WTC11 (cell line): ENCODE results near the gene SLC12A8.

Experiments
- E2F5 ChIP-seq: sonication (generic); formaldehyde crosslinking; IDR thresholded peaks from 2 replicates; pipeline ENCODE4 v1.8.1; 2022; ENCODE audit warnings: mild to moderate bottlenecking, moderate library complexity, missing genetic modification reagents
- ESRRA ChIP-seq: sonication (generic); formaldehyde crosslinking; IDR thresholded peaks from 2 replicates; pipeline ENCODE4 v1.8.1; 2022; ENCODE audit warnings: mild to moderate bottlenecking, missing genetic modification reagents, borderline replicate concordance
- GABPB1 ChIP-seq: sonication (generic); formaldehyde crosslinking; IDR thresholded peaks from 2 replicates; pipeline ENCODE4 v1.8.1; 2023; ENCODE audit warnings: mild to moderate bottlenecking, missing genetic modification reagents
- MLX ChIP-seq: sonication (generic); formaldehyde crosslinking; IDR thresholded peaks from 2 replicates; pipeline ENCODE4 v1.8.1; 2023; ENCODE audit warnings: mild to moderate bottlenecking, missing genetic modification reagents, moderate library complexity
- SP1 ChIP-seq: sonication (generic); formaldehyde crosslinking; conservative IDR thresholded peaks from 2 replicates; pipeline ENCODE4 v1.8.1; 2022; ENCODE audit warnings: missing genetic modification reagents
- USF1 ChIP-seq: sonication (generic); formaldehyde crosslinking; IDR thresholded peaks from 2 replicates; pipeline ENCODE4 v1.8.0; 2022; ENCODE audit warnings: mild to moderate bottlenecking, missing genetic modification reagents
- TF ChIP-seq, protein P1 (sequence below): fragments of 200-600 bp; IDR thresholded peaks from 2 replicates; pipeline ENCODE4 v1.8.0; 2022; ENCODE audit warnings: antibody characterized with exemption
- TF ChIP-seq, protein P2 (sequence below): sonication (generic); formaldehyde crosslinking; IDR thresholded peaks from 2 replicates; pipeline ENCODE4 v1.8.1; 2022; ENCODE audit warnings: mild to moderate bottlenecking, missing genetic modification reagents, moderate library complexity, borderline replicate concordance
- TF ChIP-seq, protein P3 (sequence below): sonication (generic); formaldehyde crosslinking; IDR thresholded peaks from 2 replicates; pipeline ENCODE4 v1.8.0; 2022; ENCODE audit warnings: mild to moderate bottlenecking, missing genetic modification reagents
- TF ChIP-seq, protein P4 (sequence below): sonication (generic); formaldehyde crosslinking; IDR thresholded peaks from 2 replicates; pipeline ENCODE4 v1.8.1; 2022; ENCODE audit warnings: low read depth, missing genetic modification reagents, borderline replicate concordance

DNA sequence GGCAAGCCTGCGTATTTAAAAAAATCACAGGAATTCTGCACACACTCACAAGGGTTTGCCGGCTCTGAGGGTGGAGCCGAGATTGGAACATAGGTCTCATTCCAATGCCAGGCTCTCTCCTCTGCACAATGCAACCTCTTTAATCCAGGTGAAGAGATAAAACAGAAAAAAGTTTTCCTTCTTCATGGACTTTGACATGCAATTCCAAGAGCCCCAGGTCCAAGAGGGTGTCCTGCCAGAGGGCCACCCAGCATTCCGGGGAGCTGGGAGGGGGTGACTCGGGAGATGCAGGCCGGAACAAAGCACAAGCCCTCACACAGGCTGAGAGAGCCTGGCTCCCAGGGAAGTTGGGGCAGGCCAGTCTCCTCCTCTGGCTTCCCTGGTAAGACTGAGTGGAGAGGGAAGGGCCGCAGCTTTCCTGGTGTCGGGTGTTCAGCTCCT, 6.7 kb upstream of the SLC12A8 start:
- TF ChIP-seq, protein P1, sequence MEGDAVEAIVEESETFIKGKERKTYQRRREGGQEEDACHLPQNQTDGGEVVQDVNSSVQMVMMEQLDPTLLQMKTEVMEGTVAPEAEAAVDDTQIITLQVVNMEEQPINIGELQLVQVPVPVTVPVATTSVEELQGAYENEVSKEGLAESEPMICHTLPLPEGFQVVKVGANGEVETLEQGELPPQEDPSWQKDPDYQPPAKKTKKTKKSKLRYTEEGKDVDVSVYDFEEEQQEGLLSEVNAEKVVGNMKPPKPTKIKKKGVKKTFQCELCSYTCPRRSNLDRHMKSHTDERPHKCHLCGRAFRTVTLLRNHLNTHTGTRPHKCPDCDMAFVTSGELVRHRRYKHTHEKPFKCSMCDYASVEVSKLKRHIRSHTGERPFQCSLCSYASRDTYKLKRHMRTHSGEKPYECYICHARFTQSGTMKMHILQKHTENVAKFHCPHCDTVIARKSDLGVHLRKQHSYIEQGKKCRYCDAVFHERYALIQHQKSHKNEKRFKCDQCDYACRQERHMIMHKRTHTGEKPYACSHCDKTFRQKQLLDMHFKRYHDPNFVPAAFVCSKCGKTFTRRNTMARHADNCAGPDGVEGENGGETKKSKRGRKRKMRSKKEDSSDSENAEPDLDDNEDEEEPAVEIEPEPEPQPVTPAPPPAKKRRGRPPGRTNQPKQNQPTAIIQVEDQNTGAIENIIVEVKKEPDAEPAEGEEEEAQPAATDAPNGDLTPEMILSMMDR: no peak
- TF ChIP-seq SP1 (CRISPR knock-in tag) (no peak), MLX (no peak), ESRRA (CRISPR knock-in tag) (no peak), E2F5 (CRISPR knock-in tag) (no peak), USF1 (CRISPR knock-in tag) (no peak), GABPB1 (CRISPR knock-in tag) (no peak)
- TF ChIP-seq, protein P2, sequence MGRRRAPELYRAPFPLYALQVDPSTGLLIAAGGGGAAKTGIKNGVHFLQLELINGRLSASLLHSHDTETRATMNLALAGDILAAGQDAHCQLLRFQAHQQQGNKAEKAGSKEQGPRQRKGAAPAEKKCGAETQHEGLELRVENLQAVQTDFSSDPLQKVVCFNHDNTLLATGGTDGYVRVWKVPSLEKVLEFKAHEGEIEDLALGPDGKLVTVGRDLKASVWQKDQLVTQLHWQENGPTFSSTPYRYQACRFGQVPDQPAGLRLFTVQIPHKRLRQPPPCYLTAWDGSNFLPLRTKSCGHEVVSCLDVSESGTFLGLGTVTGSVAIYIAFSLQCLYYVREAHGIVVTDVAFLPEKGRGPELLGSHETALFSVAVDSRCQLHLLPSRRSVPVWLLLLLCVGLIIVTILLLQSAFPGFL: no peak
- TF ChIP-seq, protein P3, sequence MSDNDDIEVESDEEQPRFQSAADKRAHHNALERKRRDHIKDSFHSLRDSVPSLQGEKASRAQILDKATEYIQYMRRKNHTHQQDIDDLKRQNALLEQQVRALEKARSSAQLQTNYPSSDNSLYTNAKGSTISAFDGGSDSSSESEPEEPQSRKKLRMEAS (CRISPR knock-in tag): no peak
- TF ChIP-seq, protein P4, sequence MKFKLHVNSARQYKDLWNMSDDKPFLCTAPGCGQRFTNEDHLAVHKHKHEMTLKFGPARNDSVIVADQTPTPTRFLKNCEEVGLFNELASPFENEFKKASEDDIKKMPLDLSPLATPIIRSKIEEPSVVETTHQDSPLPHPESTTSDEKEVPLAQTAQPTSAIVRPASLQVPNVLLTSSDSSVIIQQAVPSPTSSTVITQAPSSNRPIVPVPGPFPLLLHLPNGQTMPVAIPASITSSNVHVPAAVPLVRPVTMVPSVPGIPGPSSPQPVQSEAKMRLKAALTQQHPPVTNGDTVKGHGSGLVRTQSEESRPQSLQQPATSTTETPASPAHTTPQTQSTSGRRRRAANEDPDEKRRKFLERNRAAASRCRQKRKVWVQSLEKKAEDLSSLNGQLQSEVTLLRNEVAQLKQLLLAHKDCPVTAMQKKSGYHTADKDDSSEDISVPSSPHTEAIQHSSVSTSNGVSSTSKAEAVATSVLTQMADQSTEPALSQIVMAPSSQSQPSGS (CRISPR knock-in tag): no peak
